ENCODE data around the gene MSRB2. TPM values are rescaled to one million over a fixed set of nuclear protein-coding genes. Genes with fewer than 3 reads are reported as not detected.

The MSRB2 gene
- total and polyA plus RNA-seq, 2 donors (not counting 1 experiment from before 2014, with no cell fraction given): 1.5 to 3.0 TPM

DNA sequence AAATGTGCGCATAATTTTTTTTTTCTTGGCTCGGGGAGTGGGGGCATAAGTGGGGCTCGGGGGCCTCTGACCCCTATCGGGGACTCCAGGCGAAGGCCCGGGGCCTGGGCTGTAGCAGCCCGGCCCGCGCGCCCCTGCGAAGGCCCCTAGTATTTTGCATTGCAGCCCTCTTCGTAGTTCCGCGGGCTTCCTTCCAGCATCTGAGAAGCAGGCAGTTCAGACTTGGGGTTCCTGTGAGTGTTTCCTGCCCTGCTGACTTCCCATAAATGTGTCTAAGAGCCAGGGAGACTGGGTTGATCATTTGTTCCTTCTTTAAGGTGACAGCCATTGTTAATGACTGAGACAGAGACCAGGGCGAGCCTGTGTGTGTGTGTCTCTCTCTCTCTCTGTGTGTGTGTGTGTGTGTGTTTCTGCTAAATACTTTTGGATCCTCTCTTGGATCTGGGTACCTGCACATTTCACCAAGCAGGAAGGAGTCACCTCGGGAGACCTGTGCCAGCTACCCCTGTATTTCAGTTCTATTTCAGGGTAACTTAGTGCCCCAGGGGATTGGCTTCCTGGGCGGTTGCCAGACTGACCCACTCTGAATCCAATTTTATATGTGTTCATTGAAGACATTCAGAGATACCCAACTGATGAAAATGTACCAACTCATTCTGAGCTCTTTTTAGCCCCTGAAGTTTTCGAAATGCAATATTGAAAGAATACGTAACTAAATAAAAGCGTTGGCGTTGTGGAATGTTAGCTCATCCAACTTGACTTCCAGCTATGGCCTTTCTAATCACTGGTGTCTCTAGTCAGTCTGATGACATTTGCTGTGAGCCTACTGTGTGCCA is 805 bp downstream of the MSRB2 start:
- H3K4me3 ChIP-seq (ENCODE audit: control extremely low read depth in 1 of 5, extremely low read depth in 1 of 5, insufficient read depth in 1 of 5, low read depth in 2 of 5, low read length in 4 of 5): peak overlapping the region; percentile 42 to 83 (median 58)

More for the DNA sequence above, 805 bp downstream of the MSRB2 start:
- Histone ChIP-seq H3K79me2 (ENCODE audit: control insufficient read depth, insufficient read depth, low read length) (no peaks in the 10 kb centered on the region), H2AFZ (ENCODE audit: insufficient read depth, low read depth, low read length, poor library complexity, severe bottlenecking) (peak overlapping the region; percentile 74), H4K20me1 (ENCODE audit: control insufficient read depth, insufficient read depth, low read length, poor library complexity, severe bottlenecking) (no peaks in the 10 kb centered on the region), H3K4me2 (replicated peaks; ENCODE audit: low read depth, low read length, poor library complexity, severe bottlenecking) (peak overlapping the region; percentile 88), H3K4me1 (ENCODE audit: control insufficient read depth in 2 of 2, insufficient read depth in 2 of 2, low read length in 2 of 2) (peaks cover 12% of the 10 kb centered on the region in 2 donors), H3K27ac (ENCODE audit: low read length in 2 of 2) (peak overlapping the region in 1 of 2 donors; percentile 64), H3K36me3 (replicated peaks in 1 of 2; ENCODE audit: control extremely low read depth in 1 of 2, control insufficient read depth in 1 of 2, extremely low read depth in 1 of 2, insufficient read depth in 2 of 2, low read length in 1 of 2) (no peaks in the 10 kb centered on the region), H3K9ac (ENCODE audit: low read length) (peak overlapping the region; percentile 77), H3K27me3 (replicated peaks in 1 of 4; ENCODE audit: control extremely low read depth in 1 of 4, control insufficient read depth in 3 of 4, insufficient read depth in 4 of 4, low read length in 3 of 4) (no peaks in the 10 kb centered on the region), H3K9me3 (ENCODE audit: control extremely low read depth in 1 of 3, control insufficient read depth in 2 of 3, insufficient read depth in 1 of 3, low read length in 2 of 3) (peaks cover 0 to 5% (median 3%) of the 10 kb centered on the region in 3 donors)
- 21% methylated on average over 18 of the region's 21 CpGs for WGBS (ENCODE audit: insufficient coverage)
- ChIA-PET CTCF (interaction anchor here (1.5 kb wide), 1 partner anchor 1102 kb away, joined by 3 read pairs; no protein-coding TSS in a partner anchor), POLR2A (no interaction called here)
- peak overlapping the region; percentile 86 for H3K27ac Mint-ChIP-seq
- intact Hi-C loops (cut with micrococcal nuclease): loop anchor here (1.0 kb wide), 1 partner anchor 1093 kb away; the partner anchor contains the start of gene DNAJC1
- peak overlapping the region; percentile 96 for H3K4me3 Mint-ChIP-seq
- no peaks in the 10 kb centered on the region for H3K27me3 Mint-ChIP-seq
- H3K9me3 Mint-ChIP-seq (ENCODE audit: insufficient read depth): peaks cover 15% of the 10 kb centered on the region
- ATAC-seq (ENCODE audit: low read depth): peak; percentile 32
- DNase-seq: peak; percentile 48
- TF ChIP-seq EZH2 (IDR thresholded peaks at IDR 0.05; ENCODE audit: borderline replicate concordance, insufficient read depth, low read depth, low read length, poor library complexity, severe bottlenecking): no peak
- TF ChIP-seq, protein P1, sequence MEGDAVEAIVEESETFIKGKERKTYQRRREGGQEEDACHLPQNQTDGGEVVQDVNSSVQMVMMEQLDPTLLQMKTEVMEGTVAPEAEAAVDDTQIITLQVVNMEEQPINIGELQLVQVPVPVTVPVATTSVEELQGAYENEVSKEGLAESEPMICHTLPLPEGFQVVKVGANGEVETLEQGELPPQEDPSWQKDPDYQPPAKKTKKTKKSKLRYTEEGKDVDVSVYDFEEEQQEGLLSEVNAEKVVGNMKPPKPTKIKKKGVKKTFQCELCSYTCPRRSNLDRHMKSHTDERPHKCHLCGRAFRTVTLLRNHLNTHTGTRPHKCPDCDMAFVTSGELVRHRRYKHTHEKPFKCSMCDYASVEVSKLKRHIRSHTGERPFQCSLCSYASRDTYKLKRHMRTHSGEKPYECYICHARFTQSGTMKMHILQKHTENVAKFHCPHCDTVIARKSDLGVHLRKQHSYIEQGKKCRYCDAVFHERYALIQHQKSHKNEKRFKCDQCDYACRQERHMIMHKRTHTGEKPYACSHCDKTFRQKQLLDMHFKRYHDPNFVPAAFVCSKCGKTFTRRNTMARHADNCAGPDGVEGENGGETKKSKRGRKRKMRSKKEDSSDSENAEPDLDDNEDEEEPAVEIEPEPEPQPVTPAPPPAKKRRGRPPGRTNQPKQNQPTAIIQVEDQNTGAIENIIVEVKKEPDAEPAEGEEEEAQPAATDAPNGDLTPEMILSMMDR (IDR thresholded peaks at IDR 0.05): no peak
- H3K4me1 Mint-ChIP-seq: peaks cover 22% of the 10 kb centered on the region
